Right lobe of liver (tissue), 6 donors: ENCODE results near the gene TDRD7. TPM values are rescaled to one million over a fixed set of nuclear protein-coding genes. Genes with fewer than 3 reads are reported as not detected.
A peak's percentile ranks its signal among the peaks of the same experiment; 100 is the strongest.

Experiments used
- ATAC-seq, 4 donors: fragments of 200-7000 bp; cut with Tn5 transposase; one replicate each; pipeline ENCODE4 v1.9.1; 2020; ENCODE audit warnings: mild to moderate bottlenecking in 4 of 4, moderate library complexity in 4 of 4
- DNase-seq, 3 donors: peaks; one replicate each; pipeline ENCODE4 v3.0.0-alpha.2; 2020
- H3K27ac ChIP-seq, 3 donors: fragments of 200-600 bp; one replicate each; pipeline ENCODE4 v1.8.0; 2022
- H3K27me3 ChIP-seq, 2 donors: fragments of 200-600 bp; one replicate each; pipeline ENCODE4 v1.8.0; 2022
- H3K36me3 ChIP-seq, 4 donors: fragments of 200-600 bp; sonication (generic) in 1 of 4; one replicate each; pipeline versions ENCODE4 v1.5.1 to v1.8.0; 2017 to 2022; ENCODE audit warnings: control low read depth in 1 of 4
- H3K4me1 ChIP-seq, 4 donors: fragments of 200-600 bp; sonication (generic) in 1 of 4; one replicate each; pipeline versions ENCODE4 v1.5.1 to v1.8.0; 2017 to 2022; ENCODE audit warnings: control low read depth in 1 of 4
- H3K4me3 ChIP-seq, 3 donors: fragments of 200-600 bp; one replicate each; pipeline ENCODE4 v1.8.0; 2022
- H3K9me3 ChIP-seq, 4 donors: fragments of 200-600 bp; sonication (generic) in 1 of 4; one replicate each; pipeline versions ENCODE4 v1.5.1 to v1.8.0; 2017 to 2022; ENCODE audit warnings: control low read depth in 1 of 4
- CTCF ChIP-seq, 4 donors: fragments of 200-600 bp in 3 of 4; fragments of 450-650 bp in 1 of 4; IDR thresholded peaks; one replicate each; pipeline versions ENCODE4 v1.5.1 to v1.8.0; 2016 to 2022; ENCODE audit warnings: antibody characterized with exemption in 4 of 4, mild to moderate bottlenecking in 2 of 4
- POLR2A ChIP-seq: fragments of 450-650 bp; IDR thresholded peaks from one replicate; pipeline ENCODE4 v1.6.1; 2017; ENCODE audit warnings: antibody characterized with exemption, mild to moderate bottlenecking
- WGBS: methylation state at CpG from one replicate; pipeline ENCODE4 v1.1.6; 2018; ENCODE audit warnings: low coverage, low lambda C conversion rate; ENCODE audit not compliant: insufficient coverage; ENCODE audit errors: missing lambda C conversion rate; 5-methylcytosine and 5-hydroxymethylcytosine counted together
- intact Hi-C, 2 donors: fragments of 100-400 bp; cut with DNase I; formaldehyde crosslinking; loops; one replicate each; pipeline versions ENCODE4 v1.11.2 to v1.14.1; 2022
- total RNA-seq, 6 experiments: library from RNA; depleted of rRNA in 2 of 6; stranded (reverse); fragments of >200 nt in 2 of 6; fragmentation: NEBNext Ultra II Directional in 3 of 6; extraction: Animal tissue kit (Norgen Biotek cat#: 25700) in 3 of 6; gene quantifications; one replicate each; pipeline versions ENCODE4 v1.1.0 to v1.2.4, GENCODE V29; 2016 to 2023
- donor health status: DM: no; HTN: yes; CAD: no.
- donor health status: DM: no; HTN: no; CAD: no.
- donor health status: DM: no; HTN: no; CAD: no.
- donor health status: DM: no; HTN: yes; CAD: no.
- donor health status: DM: no; HTN: yes; CAD: no.

The TDRD7 gene
- total RNA-seq, 6 experiments from 2014 or later = 4.2 to 8.7 (median 6.8) TPM

GRCh38 chr9:97382099-97382718, 29.7 kb upstream of the TDRD7 start:
- H3K4me1 ChIP-seq = peaks cover 0 to 15% (median 7%) of the 10 kb centered on the region in 4 donors
- WGBS = 20% methylated on average over 2 of the region's 2 CpGs
- H3K9me3 ChIP-seq = no peaks in the 10 kb centered on the region
- H3K4me3 ChIP-seq = no peak overlapping the region
- H3K27me3 ChIP-seq = no peaks in the 10 kb centered on the region
- intact Hi-C loops = no loop called here
- DNase-seq = peak in 1 of 3 donors; percentile 28
- no peak for TF ChIP-seq CTCF (IDR thresholded peaks at IDR 0.05)
- no peak for TF ChIP-seq POLR2A
- peak; percentile 84 to 89 (median 88) for ATAC-seq
- H3K36me3 ChIP-seq = no peaks in the 10 kb centered on the region
- H3K27ac ChIP-seq = peak overlapping the region; percentile 66 to 91 (median 71)

GRCh38 chr9:97384406-97385262, 27.3 kb upstream of the TDRD7 start:
- TF ChIP-seq POLR2A = no peak
- no peak for TF ChIP-seq CTCF (IDR thresholded peaks at IDR 0.05)
- 67% methylated on average over 4 of the region's 5 CpGs for WGBS
- DNase-seq = no peak
- Histone ChIP-seq H3K4me3 (no peak overlapping the region), H3K9me3 (no peaks in the 10 kb centered on the region), H3K36me3 (no peaks in the 10 kb centered on the region), H3K27ac (no peak overlapping the region), H3K27me3 (no peaks in the 10 kb centered on the region), H3K4me1 (peaks cover 0 to 18% (median 7%) of the 10 kb centered on the region in 4 donors)
- no peak for ATAC-seq
- intact Hi-C loops = no loop called here

GRCh38 chr9:97385626-97386264, 26.2 kb upstream of the TDRD7 start:
- 83% methylated on average over 2 of the region's 15 CpGs for WGBS
- H3K27ac ChIP-seq = no peak overlapping the region
- no peaks in the 10 kb centered on the region for H3K9me3 ChIP-seq
- H3K27me3 ChIP-seq = no peaks in the 10 kb centered on the region
- ATAC-seq (no peak), DNase-seq (no peak)
- peaks cover 0 to 18% (median 7%) of the 10 kb centered on the region in 4 donors for H3K4me1 ChIP-seq
- H3K36me3 ChIP-seq = no peaks in the 10 kb centered on the region
- TF ChIP-seq CTCF (IDR thresholded peaks at IDR 0.05) (no peak), POLR2A (no peak)
- intact Hi-C loops = no loop called here
- H3K4me3 ChIP-seq = no peak overlapping the region

- peak in 1 of 4 donors; percentile 4 for ATAC-seq
- 29% methylated on average over 1 of the region's 1 CpG for WGBS
- Histone ChIP-seq H3K27ac (no peak overlapping the region), H3K36me3 (no peaks in the 10 kb centered on the region), H3K4me3 (no peak overlapping the region), H3K9me3 (no peaks in the 10 kb centered on the region), H3K27me3 (no peaks in the 10 kb centered on the region), H3K4me1 (peaks cover 0 to 17% (median 7%) of the 10 kb centered on the region in 4 donors)
- TF ChIP-seq CTCF (IDR thresholded peaks at IDR 0.05) = no peak
- TF ChIP-seq POLR2A = no peak
- no peak for DNase-seq
- intact Hi-C loops = no loop called here
Observed at GRCh38 chr9:97386265-97386633, 25.6 kb upstream of the TDRD7 start.
